ENCODE results near the gene MAPK1.

DNA sequence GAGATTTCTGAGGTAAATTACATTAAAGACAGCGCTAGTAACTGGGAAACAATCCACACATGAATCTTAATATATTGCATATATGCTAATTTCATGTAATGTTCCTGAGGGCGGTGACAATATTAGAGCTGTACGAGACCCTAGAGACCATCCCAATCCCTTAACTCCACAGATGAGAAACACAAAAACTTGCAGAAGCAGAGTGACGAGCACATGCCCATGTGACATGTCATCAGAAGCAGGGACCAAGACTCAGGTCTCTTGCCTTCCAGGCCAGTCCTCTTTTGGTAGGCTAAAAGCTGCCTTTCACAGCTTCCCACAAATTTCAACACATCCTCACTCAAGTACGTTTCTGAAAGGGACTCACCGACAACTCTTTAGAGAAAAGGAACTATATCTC is 11.8 kb downstream of the MAPK1 start:
- TF ChIP-seq, protein P1, sequence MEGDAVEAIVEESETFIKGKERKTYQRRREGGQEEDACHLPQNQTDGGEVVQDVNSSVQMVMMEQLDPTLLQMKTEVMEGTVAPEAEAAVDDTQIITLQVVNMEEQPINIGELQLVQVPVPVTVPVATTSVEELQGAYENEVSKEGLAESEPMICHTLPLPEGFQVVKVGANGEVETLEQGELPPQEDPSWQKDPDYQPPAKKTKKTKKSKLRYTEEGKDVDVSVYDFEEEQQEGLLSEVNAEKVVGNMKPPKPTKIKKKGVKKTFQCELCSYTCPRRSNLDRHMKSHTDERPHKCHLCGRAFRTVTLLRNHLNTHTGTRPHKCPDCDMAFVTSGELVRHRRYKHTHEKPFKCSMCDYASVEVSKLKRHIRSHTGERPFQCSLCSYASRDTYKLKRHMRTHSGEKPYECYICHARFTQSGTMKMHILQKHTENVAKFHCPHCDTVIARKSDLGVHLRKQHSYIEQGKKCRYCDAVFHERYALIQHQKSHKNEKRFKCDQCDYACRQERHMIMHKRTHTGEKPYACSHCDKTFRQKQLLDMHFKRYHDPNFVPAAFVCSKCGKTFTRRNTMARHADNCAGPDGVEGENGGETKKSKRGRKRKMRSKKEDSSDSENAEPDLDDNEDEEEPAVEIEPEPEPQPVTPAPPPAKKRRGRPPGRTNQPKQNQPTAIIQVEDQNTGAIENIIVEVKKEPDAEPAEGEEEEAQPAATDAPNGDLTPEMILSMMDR (IDR thresholded peaks at IDR 0.05; ENCODE audit: low read depth, low read length, poor library complexity, severe bottlenecking) = no peak
- no peak for TF ChIP-seq EZH2phosphoT487 (IDR thresholded peaks at IDR 0.05; ENCODE audit: borderline replicate concordance, low read length)

All from DOHH2 (cell line).